Natural killer cell (primary cell): ENCODE results near the gene PTCD2. TPM values are rescaled to one million over a fixed set of nuclear protein-coding genes. Genes with fewer than 3 reads are reported as not detected.

Experiments used
- ATAC-seq, 3 donors: fragments of 150-1000 bp in 2 of 3; fragments of 200-7000 bp in 1 of 3; cut with Tn5 transposase; 1 replicate in 1 of 3; 2 replicates in 2 of 3; pipeline ENCODE4 v1.10.0; 2021; ENCODE audit warnings: mild to moderate bottlenecking in 2 of 3, moderate library complexity in 2 of 3
- DNase-seq, 2 donors: peaks; one replicate each; pipeline versions ENCODE4 v3.0.0 to v3.0.0-alpha.2; 2013 to 2021; ENCODE audit warnings: mixed read lengths in 1 of 2
- H3K27ac ChIP-seq: one replicate; pipeline ENCODE4 v1.5.1; 2013; ENCODE audit warnings: mild to moderate bottlenecking, low read length
- H3K27me3 ChIP-seq: one replicate; pipeline ENCODE4 v1.6.1; 2013; ENCODE audit warnings: low read length; ENCODE audit not compliant: control insufficient read depth, insufficient read depth
- H3K36me3 ChIP-seq: one replicate; pipeline ENCODE4 v1.6.1; 2013; ENCODE audit warnings: low read length; ENCODE audit not compliant: control insufficient read depth, insufficient read depth
- H3K4me1 ChIP-seq: one replicate; pipeline ENCODE4 v1.6.1; 2013; ENCODE audit warnings: low read length; ENCODE audit not compliant: control insufficient read depth, insufficient read depth
- H3K4me3 ChIP-seq: one replicate; pipeline ENCODE4 v1.5.1; 2013; ENCODE audit warnings: low read length
- H3K9me3 ChIP-seq: one replicate; pipeline ENCODE4 v1.6.1; 2013; ENCODE audit warnings: low read length; ENCODE audit not compliant: control insufficient read depth, insufficient read depth
- H3K27ac Mint-ChIP-seq, 2 donors: one replicate each; pipeline ENCODE4 v1.8.0; 2022; ENCODE audit warnings: mild to moderate bottlenecking in 2 of 2, mixed read lengths in 2 of 2, moderate library complexity in 1 of 2
- H3K27me3 Mint-ChIP-seq, 2 donors: one replicate each; pipeline ENCODE4 v1.8.0; 2022; ENCODE audit warnings: low read depth in 2 of 2, mixed read lengths in 2 of 2
- H3K36me3 Mint-ChIP-seq: one replicate; pipeline ENCODE4 v1.8.0; 2022; ENCODE audit warnings: mixed read lengths
- H3K4me1 Mint-ChIP-seq, 2 donors: one replicate each; pipeline ENCODE4 v1.8.0; 2022; ENCODE audit warnings: mixed read lengths in 2 of 2
- H3K4me3 Mint-ChIP-seq: one replicate; pipeline ENCODE4 v1.8.0; 2022; ENCODE audit warnings: mild to moderate bottlenecking, moderate library complexity, mixed read lengths
- H3K9me3 Mint-ChIP-seq, 2 donors: one replicate each; pipeline ENCODE4 v1.8.0; 2022; ENCODE audit warnings: mixed read lengths in 2 of 2
- WGBS: methylation state at CpG from one replicate; pipeline ENCODE4 v1.1.7; 2013; ENCODE audit warnings: missing lambda C conversion rate; ENCODE audit not compliant: insufficient coverage; 5-methylcytosine and 5-hydroxymethylcytosine counted together
- intact Hi-C: fragments of 100-400 bp; cut with micrococcal nuclease; formaldehyde crosslinking; loops from one replicate; pipeline ENCODE4 v1.14.2; 2022
- total RNA-seq, 4 donors: library from RNA; stranded (reverse); fragments of 120-200 nt in 1 of 4; gene quantifications; one replicate each; pipeline versions ENCODE4 v1.2.3 to v1.2.4, GENCODE V29; 2013 to 2022
- TF ChIP-seq, protein P1 (sequence below): fragments of 200-600 bp; IDR thresholded peaks from one replicate; pipeline ENCODE4 v1.8.0; 2022; ENCODE audit warnings: antibody characterized with exemption

The PTCD2 gene
- total RNA-seq, 3 donors from 2014 or later (not counting 1 experiment from before 2014, with no cell fraction given): 4.9 to 5.9 (median 5.0) TPM

- Mint-ChIP-seq H3K4me3 (no peak overlapping the region), H3K27ac (no peak overlapping the region), H3K9me3 (no peaks in the 10 kb centered on the region), H3K36me3 (no peaks in the 10 kb centered on the region), H3K4me1 (no peaks in the 10 kb centered on the region), H3K27me3 (peaks cover 0 to 3% of the 10 kb centered on the region in 2 donors)
- Histone ChIP-seq H3K9me3 (peaks cover 1% of the 10 kb centered on the region), H3K4me1 (no peaks in the 10 kb centered on the region), H3K36me3 (no peaks in the 10 kb centered on the region), H3K27me3 (no peaks in the 10 kb centered on the region), H3K4me3 (no peak overlapping the region), H3K27ac (no peak overlapping the region)
- TF ChIP-seq, protein P1, sequence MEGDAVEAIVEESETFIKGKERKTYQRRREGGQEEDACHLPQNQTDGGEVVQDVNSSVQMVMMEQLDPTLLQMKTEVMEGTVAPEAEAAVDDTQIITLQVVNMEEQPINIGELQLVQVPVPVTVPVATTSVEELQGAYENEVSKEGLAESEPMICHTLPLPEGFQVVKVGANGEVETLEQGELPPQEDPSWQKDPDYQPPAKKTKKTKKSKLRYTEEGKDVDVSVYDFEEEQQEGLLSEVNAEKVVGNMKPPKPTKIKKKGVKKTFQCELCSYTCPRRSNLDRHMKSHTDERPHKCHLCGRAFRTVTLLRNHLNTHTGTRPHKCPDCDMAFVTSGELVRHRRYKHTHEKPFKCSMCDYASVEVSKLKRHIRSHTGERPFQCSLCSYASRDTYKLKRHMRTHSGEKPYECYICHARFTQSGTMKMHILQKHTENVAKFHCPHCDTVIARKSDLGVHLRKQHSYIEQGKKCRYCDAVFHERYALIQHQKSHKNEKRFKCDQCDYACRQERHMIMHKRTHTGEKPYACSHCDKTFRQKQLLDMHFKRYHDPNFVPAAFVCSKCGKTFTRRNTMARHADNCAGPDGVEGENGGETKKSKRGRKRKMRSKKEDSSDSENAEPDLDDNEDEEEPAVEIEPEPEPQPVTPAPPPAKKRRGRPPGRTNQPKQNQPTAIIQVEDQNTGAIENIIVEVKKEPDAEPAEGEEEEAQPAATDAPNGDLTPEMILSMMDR: no peak
- DNase-seq (no peak), ATAC-seq (no peak)
- WGBS: 94% methylated on average over 4 of the region's 5 CpGs
- intact Hi-C loops: no loop called here
These were observed 88.0 kb downstream of the PTCD2 start for GRCh38 chr5:72408127-72408526.

- H3K4me3 Mint-ChIP-seq: no peak overlapping the region
- no peaks in the 10 kb centered on the region for H3K36me3 ChIP-seq
- no peak for DNase-seq
- no peak overlapping the region for H3K4me3 ChIP-seq
- H3K36me3 Mint-ChIP-seq: no peaks in the 10 kb centered on the region
- WGBS: 41% methylated on average over 2 of the region's 4 CpGs
- ATAC-seq: no peak
- no peaks in the 10 kb centered on the region for H3K27me3 ChIP-seq
- TF ChIP-seq, protein P1: no peak
- intact Hi-C loops: no loop called here
- H3K27ac ChIP-seq: no peak overlapping the region
- H3K4me1 Mint-ChIP-seq: no peaks in the 10 kb centered on the region
- H3K9me3 Mint-ChIP-seq: no peaks in the 10 kb centered on the region
- H3K9me3 ChIP-seq: no peaks in the 10 kb centered on the region
- H3K27ac Mint-ChIP-seq: no peak overlapping the region
- H3K27me3 Mint-ChIP-seq: peaks cover 0 to 3% of the 10 kb centered on the region in 2 donors
- H3K4me1 ChIP-seq: no peaks in the 10 kb centered on the region
These were observed 88.4 kb downstream of the PTCD2 start for GRCh38 chr5:72408603-72409002.

DNA sequence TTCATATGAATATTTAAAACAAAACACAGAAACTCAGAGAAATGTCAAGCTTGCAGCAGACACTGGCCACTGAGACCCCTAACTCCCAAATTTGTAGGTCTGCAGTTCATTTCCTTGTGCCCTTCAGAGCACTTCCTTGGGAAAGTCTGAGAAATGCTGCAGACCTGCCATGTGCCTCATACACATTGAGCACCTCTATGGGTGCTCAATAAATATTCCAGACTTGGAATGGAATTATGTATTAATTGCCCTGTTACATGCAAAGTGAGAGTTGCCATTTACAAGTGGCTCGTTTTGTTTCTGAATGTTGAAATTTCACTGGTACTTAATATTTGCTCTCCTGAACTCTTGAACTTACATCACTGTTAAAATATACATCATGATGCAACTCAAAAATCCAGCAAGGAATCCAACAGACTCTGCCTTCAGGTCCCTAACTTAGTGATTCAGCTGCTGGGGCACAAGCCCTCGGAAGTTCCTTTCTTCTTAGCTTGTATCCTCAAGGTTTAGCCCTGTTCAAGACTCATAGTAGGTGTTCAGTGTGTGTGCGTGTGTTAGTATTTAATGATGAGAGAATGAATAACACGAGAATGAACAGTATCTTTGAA is 90.6 kb downstream of the PTCD2 start:
- no peak overlapping the region for H3K4me3 Mint-ChIP-seq
- no peaks in the 10 kb centered on the region for H3K4me1 Mint-ChIP-seq
- no peaks in the 10 kb centered on the region for H3K36me3 Mint-ChIP-seq
- no peaks in the 10 kb centered on the region for H3K9me3 Mint-ChIP-seq
- Histone ChIP-seq H3K27me3 (no peaks in the 10 kb centered on the region), H3K9me3 (no peaks in the 10 kb centered on the region), H3K36me3 (no peaks in the 10 kb centered on the region), H3K27ac (no peak overlapping the region), H3K4me3 (no peak overlapping the region), H3K4me1 (no peaks in the 10 kb centered on the region)
- DNase-seq: no peak
- peaks cover 0 to 3% of the 10 kb centered on the region in 2 donors for H3K27me3 Mint-ChIP-seq
- ATAC-seq: no peak
- 92% methylated on average over 2 of the region's 4 CpGs for WGBS
- no peak overlapping the region for H3K27ac Mint-ChIP-seq
- TF ChIP-seq, protein P1: no peak
- intact Hi-C loops: no loop called here
